PC-3 (cell line): Measurements from ENCODE around the gene DNAJC6. TPM values are rescaled to one million over a fixed set of nuclear protein-coding genes. Genes with fewer than 3 reads are reported as not detected.

Experiments used
- ATAC-seq: fragments of 200-7000 bp; cut with Tn5 transposase; 2 replicates; pipeline ENCODE4 v1.9.1; 2020; ENCODE audit warnings: mild to moderate bottlenecking, moderate library complexity
- BruUV-seq: library from RNA; stranded (reverse); fragments of 400-500 nt; replicated peaks from 2 replicates; lab custom pipeline; 2021; lab: Mats Ljungman, UMichigan
- CTCF ChIA-PET: fragments of 300-600 bp; sonication (Branson Sonifier 250); formaldehyde crosslinking; loops from one replicate; lab custom pipeline; 2022; ENCODE audit warnings: antibody characterized with exemption; lab: Charles Lee
- POLR2A ChIA-PET: fragments of 300-600 bp; sonication (Branson Sonifier 250); formaldehyde crosslinking; loops from one replicate; lab custom pipeline; 2022; ENCODE audit warnings: antibody characterized with exemption; ENCODE audit not compliant: unreplicated experiment; lab: Charles Lee
- DNase-seq: peaks from one replicate; pipeline ENCODE4 v3.0.0-alpha.2; 2015
- H2AFZ ChIP-seq: fragments of 300-600 bp; sonication (generic); 2 replicates; pipeline ENCODE4 v1.6.0; 2016; ENCODE audit warnings: antibody characterized with exemption, low read length
- H3F3A ChIP-seq: fragments of 300-600 bp; sonication (generic); one replicate; pipeline ENCODE4 v1.6.0; 2017; ENCODE audit warnings: antibody characterized with exemption, low read length, control low read depth, mild to moderate bottlenecking; ENCODE audit not compliant: unreplicated experiment
- H3K27ac ChIP-seq: fragments of 300-600 bp; sonication (generic); 2 replicates; pipeline ENCODE4 v1.5.1; 2016; ENCODE audit warnings: mild to moderate bottlenecking, low read length
- H3K27me3 ChIP-seq: fragments of 300-600 bp; sonication (generic); 2 replicates; pipeline ENCODE4 v1.6.1; 2016; ENCODE audit warnings: low read length, mixed read lengths
- H3K36me3 ChIP-seq: fragments of 300-600 bp; sonication (generic); 2 replicates; pipeline ENCODE4 v1.6.1; 2016; ENCODE audit warnings: low read depth, mixed run types, low read length, mixed read lengths
- H3K4me1 ChIP-seq: fragments of 300-600 bp; sonication (generic); 2 replicates; pipeline ENCODE4 v1.5.1; 2016; ENCODE audit warnings: low read length; ENCODE audit not compliant: insufficient read depth
- H3K4me2 ChIP-seq: fragments of 300-600 bp; sonication (generic); 2 replicates; pipeline ENCODE4 v1.6.0; 2016; ENCODE audit warnings: low read length
- H3K4me3 ChIP-seq: fragments of 300-600 bp; sonication (generic); 2 replicates; pipeline ENCODE4 v1.5.1; 2016; ENCODE audit warnings: mild to moderate bottlenecking, low read length, mixed read lengths
- H3K79me2 ChIP-seq: fragments of 300-600 bp; sonication (generic); 2 replicates; pipeline ENCODE4 v1.6.1; 2017; ENCODE audit warnings: low read length, mixed read lengths
- H3K9ac ChIP-seq: fragments of 300-600 bp; sonication (generic); 2 replicates; pipeline ENCODE4 v1.6.0; 2016; ENCODE audit warnings: mild to moderate bottlenecking, low read length
- H3K9me2 ChIP-seq: fragments of 300-600 bp; sonication (generic); replicated peaks from 2 replicates; pipeline ENCODE4 v1.6.1; 2016; ENCODE audit warnings: mixed run types, low read length, mixed read lengths
- H3K9me3 ChIP-seq: fragments of 300-600 bp; sonication (generic); 2 replicates; pipeline ENCODE4 v1.6.1; 2016; ENCODE audit warnings: low read length, mixed read lengths
- H4K20me1 ChIP-seq: fragments of 300-600 bp; sonication (generic); 2 replicates; pipeline ENCODE4 v1.6.1; 2016; ENCODE audit warnings: low read length, mixed read lengths
- CTCF ChIP-seq: fragments of 300-600 bp; sonication (generic); conservative IDR thresholded peaks from 2 replicates; pipeline ENCODE4 v1.5.1; 2017; ENCODE audit warnings: antibody characterized with exemption, low read depth, mild to moderate bottlenecking, low read length
- EZH2 ChIP-seq: fragments of 300-600 bp; sonication (generic); IDR thresholded peaks from one replicate; pipeline ENCODE4 v1.6.1; 2017; ENCODE audit warnings: antibody characterized with exemption, mild to moderate bottlenecking, low read length; ENCODE audit not compliant: unreplicated experiment
- EZH2phosphoT487 ChIP-seq: fragments of 300-600 bp; sonication (generic); IDR thresholded peaks from 2 replicates; pipeline ENCODE4 v1.6.1; 2018; ENCODE audit warnings: mild to moderate bottlenecking, antibody characterized with exemption, low read length, borderline replicate concordance
- intact Hi-C: fragments of 100-400 bp; cut with micrococcal nuclease; formaldehyde crosslinking; loops from 2 replicates; pipeline ENCODE4 v1.9.0; 2023
- total RNA-seq: library from RNA; depleted of rRNA; stranded (reverse); fragments of >200 nt; gene quantifications from 2 replicates; pipeline ENCODE4 v1.2.3, GENCODE V29; 2014

The DNAJC6 gene
- total RNA-seq, 1 experiment from 2014 or later, result 3.0 TPM

DNA sequence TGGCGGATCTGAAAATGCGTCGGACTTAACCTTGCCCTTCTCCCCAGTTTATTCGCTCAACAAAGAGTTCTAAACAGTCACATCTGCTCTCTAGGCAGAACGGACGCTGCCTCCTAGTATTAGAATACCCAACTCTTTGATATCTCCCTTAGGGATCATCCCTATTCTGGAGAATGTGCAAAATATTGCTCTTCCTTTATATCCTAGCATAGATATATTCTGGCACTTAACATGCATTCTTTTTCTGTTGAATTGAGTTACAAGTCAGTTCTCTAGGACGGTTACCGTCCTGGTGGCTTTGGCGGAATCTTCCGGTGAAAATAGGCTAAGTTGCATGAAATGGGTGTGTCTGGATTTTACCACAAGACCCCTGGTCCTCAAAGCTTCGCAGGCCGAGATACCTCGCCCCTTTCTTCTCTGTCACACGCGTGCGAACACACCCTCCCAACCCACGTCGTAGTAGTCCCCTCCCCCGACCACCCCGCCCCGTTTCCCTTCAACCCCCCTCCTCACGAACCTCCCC is 501 bp upstream of the DNAJC6 start:
- no peak overlapping the region for H3K9ac ChIP-seq
- no peaks in the 10 kb centered on the region for H3F3A ChIP-seq
- no peak for ATAC-seq
- no peaks in the 10 kb centered on the region for H3K9me3 ChIP-seq
- H3K4me2 ChIP-seq, result peak overlapping the region; percentile 81
- H3K9me2 ChIP-seq, result no peaks in the 10 kb centered on the region
- POLR2A ChIA-PET, result no interaction called here
- no peak overlapping the region for H2AFZ ChIP-seq
- CTCF ChIA-PET, result no interaction called here
- H4K20me1 ChIP-seq, result 0 out of 2 replicates have a peak, but pooled peaks cover 7% of the 10 kb centered on the region
- no peak for DNase-seq
- intact Hi-C loops, result no loop called here
- H3K4me1 ChIP-seq, result no peaks in the 10 kb centered on the region
- no peak overlapping the region for H3K27ac ChIP-seq
- H3K4me3 ChIP-seq, result peak overlapping the region; percentile 62; the same call in 1 of the 2 replicates
- no peaks in the 10 kb centered on the region for H3K36me3 ChIP-seq
- TF ChIP-seq CTCF (no peak), EZH2phosphoT487 (no peak), EZH2 (no peak)
- no peaks in the 10 kb centered on the region for H3K79me2 ChIP-seq
- BruUV-seq, result no TSS peak
- peaks cover 17% of the 10 kb centered on the region for H3K27me3 ChIP-seq

- no peak for TF ChIP-seq EZH2phosphoT487
- no peak for TF ChIP-seq EZH2
- no peak for TF ChIP-seq CTCF
- Histone ChIP-seq H4K20me1 (0 out of 2 replicates have a peak, but pooled peaks cover 7% of the 10 kb centered on the region), H3K79me2 (no peaks in the 10 kb centered on the region), H3K9ac (no peak overlapping the region), H3F3A (no peaks in the 10 kb centered on the region), H3K27ac (no peak overlapping the region), H3K9me3 (no peaks in the 10 kb centered on the region), H3K4me3 (peak overlapping the region; percentile 62; the same call in 1 of the 2 replicates), H3K9me2 (no peaks in the 10 kb centered on the region), H3K36me3 (no peaks in the 10 kb centered on the region), H3K27me3 (peaks cover 17% of the 10 kb centered on the region), H3K4me1 (no peaks in the 10 kb centered on the region), H2AFZ (no peak overlapping the region), H3K4me2 (peak overlapping the region; percentile 81)
- BruUV-seq, result no TSS peak
- CTCF ChIA-PET, result interaction anchor here (0.6 kb wide), 1 partner anchor 139 kb away, joined by 8 read pairs; no protein-coding TSS in a partner anchor
- ATAC-seq, result no peak
- POLR2A ChIA-PET, result no interaction called here
- intact Hi-C loops, result no loop called here
- DNase-seq, result no peak
These were observed 790 bp downstream of the DNAJC6 start for GRCh38 chr1:65310078-65310587.

GRCh38 chr1:65311760-65312159 is 2.4 kb downstream of the DNAJC6 start:
- TF ChIP-seq EZH2 (no peak), EZH2phosphoT487 (no peak), CTCF (no peak)
- BruUV-seq, result no TSS peak
- Histone ChIP-seq H3F3A (no peaks in the 10 kb centered on the region), H3K36me3 (no peaks in the 10 kb centered on the region), H3K9me2 (no peaks in the 10 kb centered on the region), H2AFZ (no peak overlapping the region), H3K27ac (no peak overlapping the region), H3K4me3 (no peak overlapping the region), H3K9me3 (no peaks in the 10 kb centered on the region), H4K20me1 (0 out of 2 replicates have a peak, but pooled peaks cover 7% of the 10 kb centered on the region), H3K4me1 (no peaks in the 10 kb centered on the region), H3K27me3 (peaks cover 17% of the 10 kb centered on the region), H3K9ac (no peak overlapping the region), H3K79me2 (no peaks in the 10 kb centered on the region), H3K4me2 (no peak overlapping the region)
- CTCF ChIA-PET, result no interaction called here
- ATAC-seq, result no peak
- POLR2A ChIA-PET, result no interaction called here
- intact Hi-C loops, result no loop called here
- no peak for DNase-seq
